Central memory CD8-positive, alpha-beta T cell (primary cell): ENCODE data around the gene GPX4.

ENCODE experiments used
- ATAC-seq: fragments of 150-1000 bp; cut with Tn5 transposase; replicated peaks from 2 replicates; pipeline ENCODE4 v1.10.0; 2022; ENCODE audit warnings: mild to moderate bottlenecking, moderate FRiP score, moderate number of reproducible peaks; ENCODE audit not compliant: poor library complexity, severe bottlenecking; ENCODE audit errors: extremely low read depth
- DNase-seq, 2 donors: peaks; one replicate each; pipeline ENCODE4 v3.0.0; 2021; ENCODE audit warnings: low spot score in 2 of 2
- H3K27ac Mint-ChIP-seq: one replicate; pipeline ENCODE4 v1.8.0; 2022; ENCODE audit warnings: low read depth, mild to moderate bottlenecking, moderate library complexity, mixed read lengths
- H3K27me3 Mint-ChIP-seq: one replicate; pipeline ENCODE4 v1.8.0; 2022; ENCODE audit warnings: mixed read lengths
- H3K36me3 Mint-ChIP-seq: one replicate; pipeline ENCODE4 v1.8.0; 2022; ENCODE audit warnings: mild to moderate bottlenecking, moderate library complexity, mixed read lengths; ENCODE audit not compliant: insufficient read depth
- H3K4me1 Mint-ChIP-seq: one replicate; pipeline ENCODE4 v1.8.0; 2022; ENCODE audit warnings: mixed read lengths
- H3K4me3 Mint-ChIP-seq: one replicate; pipeline ENCODE4 v1.8.0; 2022; ENCODE audit warnings: mild to moderate bottlenecking, moderate library complexity, mixed read lengths
- H3K9me3 Mint-ChIP-seq: one replicate; pipeline ENCODE4 v1.8.0; 2022; ENCODE audit warnings: mixed read lengths

GPX4 gene

GRCh38 chr19:1105008-1105872, 1.4 kb downstream of the GPX4 start:
- Mint-ChIP-seq H3K27ac (peak overlapping the region; percentile 65), H3K4me1 (peaks cover 11% of the 10 kb centered on the region), H3K9me3 (no peaks in the 10 kb centered on the region), H3K27me3 (no peaks in the 10 kb centered on the region), H3K4me3 (peak overlapping the region; percentile 66), H3K36me3 (peaks cover 29% of the 10 kb centered on the region)
- DNase-seq = no peak
- ATAC-seq = no peak

- ATAC-seq (no peak), DNase-seq (no peak)
- Mint-ChIP-seq H3K4me1 (peaks cover 11% of the 10 kb centered on the region), H3K36me3 (peaks cover 31% of the 10 kb centered on the region), H3K27me3 (no peaks in the 10 kb centered on the region), H3K4me3 (peak overlapping the region; percentile 58), H3K27ac (peak overlapping the region; percentile 65), H3K9me3 (no peaks in the 10 kb centered on the region)
Measured at GRCh38 chr19:1105873-1106840, 2.4 kb downstream of the GPX4 start.

GRCh38 chr19:1106841-1107660, 3.3 kb downstream of the GPX4 start:
- Mint-ChIP-seq H3K36me3 (peaks cover 31% of the 10 kb centered on the region), H3K27ac (no peak overlapping the region), H3K9me3 (no peaks in the 10 kb centered on the region), H3K4me1 (peaks cover 11% of the 10 kb centered on the region), H3K27me3 (no peaks in the 10 kb centered on the region), H3K4me3 (peak overlapping the region; percentile 34)
- ATAC-seq = no peak
- DNase-seq = no peak

GRCh38 chr19:1107661-1108261, 4.0 kb downstream of the GPX4 start:
- H3K9me3 Mint-ChIP-seq = no peaks in the 10 kb centered on the region
- no peaks in the 10 kb centered on the region for H3K27me3 Mint-ChIP-seq
- H3K4me1 Mint-ChIP-seq = peaks cover 8% of the 10 kb centered on the region
- H3K4me3 Mint-ChIP-seq = no peak overlapping the region
- ATAC-seq = no peak
- H3K27ac Mint-ChIP-seq = no peak overlapping the region
- DNase-seq = no peak
- H3K36me3 Mint-ChIP-seq = peaks cover 29% of the 10 kb centered on the region

GRCh38 chr19:1108291-1109031, 4.7 kb downstream of the GPX4 start:
- H3K27me3 Mint-ChIP-seq = no peaks in the 10 kb centered on the region
- H3K4me3 Mint-ChIP-seq = no peak overlapping the region
- ATAC-seq (no peak), DNase-seq (no peak)
- H3K36me3 Mint-ChIP-seq = peaks cover 26% of the 10 kb centered on the region
- no peak overlapping the region for H3K27ac Mint-ChIP-seq
- H3K4me1 Mint-ChIP-seq = peaks cover under 1% of the 10 kb centered on the region
- no peaks in the 10 kb centered on the region for H3K9me3 Mint-ChIP-seq

GRCh38 chr19:1109032-1109551, 5.3 kb downstream of the GPX4 start:
- H3K4me3 Mint-ChIP-seq = no peak overlapping the region
- DNase-seq = no peak
- H3K4me1 Mint-ChIP-seq = no peaks in the 10 kb centered on the region
- no peaks in the 10 kb centered on the region for H3K27me3 Mint-ChIP-seq
- H3K27ac Mint-ChIP-seq = no peak overlapping the region
- peaks cover 22% of the 10 kb centered on the region for H3K36me3 Mint-ChIP-seq
- no peak for ATAC-seq
- no peaks in the 10 kb centered on the region for H3K9me3 Mint-ChIP-seq

- H3K27ac Mint-ChIP-seq = peak overlapping the region; percentile 19
Measured at GRCh38 chr19:1109697-1110671, 6.2 kb downstream of the GPX4 start.

GRCh38 chr19:1110809-1111640, 7.2 kb downstream of the GPX4 start:
- Mint-ChIP-seq H3K27ac (no peak overlapping the region), H3K4me1 (no peaks in the 10 kb centered on the region), H3K9me3 (no peaks in the 10 kb centered on the region), H3K4me3 (no peak overlapping the region), H3K27me3 (no peaks in the 10 kb centered on the region), H3K36me3 (peaks cover 18% of the 10 kb centered on the region)
- DNase-seq (no peak), ATAC-seq (no peak)

More at GRCh38 chr19:1109697-1110671, 6.2 kb downstream of the GPX4 start:
- H3K36me3 Mint-ChIP-seq = peaks cover 23% of the 10 kb centered on the region
- no peak for DNase-seq
- H3K4me3 Mint-ChIP-seq = no peak overlapping the region
- H3K27me3 Mint-ChIP-seq = no peaks in the 10 kb centered on the region
- H3K9me3 Mint-ChIP-seq = no peaks in the 10 kb centered on the region
- H3K4me1 Mint-ChIP-seq = no peaks in the 10 kb centered on the region
- no peak for ATAC-seq

GRCh38 chr19:1111641-1112267, 8.0 kb downstream of the GPX4 start:
- no peaks in the 10 kb centered on the region for H3K27me3 Mint-ChIP-seq
- no peak overlapping the region for H3K27ac Mint-ChIP-seq
- H3K36me3 Mint-ChIP-seq = peaks cover 17% of the 10 kb centered on the region
- ATAC-seq (no peak), DNase-seq (no peak)
- H3K9me3 Mint-ChIP-seq = no peaks in the 10 kb centered on the region
- H3K4me1 Mint-ChIP-seq = no peaks in the 10 kb centered on the region
- no peak overlapping the region for H3K4me3 Mint-ChIP-seq
